ENCODE data around the gene CAMSAP3. TPM values are rescaled to one million over a fixed set of nuclear protein-coding genes. Genes with fewer than 3 reads are reported as not detected.

CAMSAP3 gene
- polyA plus RNA-seq, 1 experiment: not detected

- H3K4me3 ChIP-seq (ENCODE audit: low read depth, low read length): no peak overlapping the region
- ChIA-PET CTCF (interaction anchor here (0.8 kb wide), 1 partner anchor 13 kb away, joined by 3 read pairs; no protein-coding TSS in a partner anchor), POLR2A (interaction anchor here (0.6 to 1.0 kb wide), 2 partner anchors 9 to 518 kb away, joined by 3 to 6 read pairs; partner anchors contain the start of genes PET100 and XAB2)
- H3K27ac ChIP-seq (ENCODE audit: low read depth, low read length): no peak overlapping the region
- H3K27me3 ChIP-seq (ENCODE audit: control insufficient read depth, insufficient read depth, low read length): peaks cover 6% of the 10 kb centered on the region
- TF ChIP-seq CTCF (IDR thresholded peaks at IDR 0.05; ENCODE audit: low read depth, low read length): no peak
- H3K9me3 ChIP-seq (ENCODE audit: control insufficient read depth, insufficient read depth, low read length): peaks cover 11% of the 10 kb centered on the region; the same call in 1 of the 2 replicates
- DNase-seq (ENCODE audit: low read depth, low spot score): no peak
Observed at GRCh38 chr19:7638802-7639465, 43.3 kb downstream of the CAMSAP3 start.

GRCh38 chr19:7639863-7640348 lies 44.2 kb downstream of the CAMSAP3 start:
- TF ChIP-seq CTCF (IDR thresholded peaks at IDR 0.05; ENCODE audit: low read depth, low read length): no peak
- no peak overlapping the region for H3K4me3 ChIP-seq (ENCODE audit: low read depth, low read length)
- peaks cover 6% of the 10 kb centered on the region for H3K27me3 ChIP-seq (ENCODE audit: control insufficient read depth, insufficient read depth, low read length)
- ChIA-PET POLR2A (no interaction called here), CTCF (no interaction called here)
- peaks cover 19% of the 10 kb centered on the region; the same call in 1 of the 2 replicates for H3K9me3 ChIP-seq (ENCODE audit: control insufficient read depth, insufficient read depth, low read length)
- no peak overlapping the region for H3K27ac ChIP-seq (ENCODE audit: low read depth, low read length)
- no peak for DNase-seq (ENCODE audit: low read depth, low spot score)

DNA sequence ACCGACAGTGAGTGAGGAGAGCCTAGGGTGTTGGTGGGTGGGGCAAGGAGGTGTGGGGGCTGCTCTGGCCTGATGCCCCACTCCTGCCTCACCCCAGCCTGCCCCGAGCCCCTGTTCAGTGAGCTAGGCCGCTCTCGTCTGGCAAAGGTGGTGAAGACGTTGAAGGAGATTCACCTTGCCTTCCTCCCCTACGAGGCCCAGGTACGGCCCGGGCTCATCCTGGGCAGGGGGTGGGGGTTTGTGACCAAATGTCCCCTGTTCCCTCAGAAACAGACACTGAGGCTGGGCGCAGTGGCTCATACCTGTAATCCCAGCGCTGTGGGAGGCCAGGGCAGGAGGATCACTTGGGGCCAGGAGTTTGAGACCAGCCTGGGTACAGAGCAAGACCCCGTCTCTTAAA lies 45.1 kb downstream of the CAMSAP3 start:
- ChIA-PET CTCF (interaction anchor here (0.9 kb wide), 1 partner anchor 72 kb away, joined by 3 read pairs; no protein-coding TSS in a partner anchor), POLR2A (no interaction called here)
- DNase-seq (ENCODE audit: low read depth, low spot score): no peak
- H3K9me3 ChIP-seq (ENCODE audit: control insufficient read depth, insufficient read depth, low read length): peaks cover 19% of the 10 kb centered on the region; the same call in 1 of the 2 replicates
- H3K27ac ChIP-seq (ENCODE audit: low read depth, low read length): no peak overlapping the region
- H3K4me3 ChIP-seq (ENCODE audit: low read depth, low read length): no peak overlapping the region
- TF ChIP-seq CTCF (IDR thresholded peaks at IDR 0.05; ENCODE audit: low read depth, low read length): no peak
- peaks cover 6% of the 10 kb centered on the region for H3K27me3 ChIP-seq (ENCODE audit: control insufficient read depth, insufficient read depth, low read length)

DNA sequence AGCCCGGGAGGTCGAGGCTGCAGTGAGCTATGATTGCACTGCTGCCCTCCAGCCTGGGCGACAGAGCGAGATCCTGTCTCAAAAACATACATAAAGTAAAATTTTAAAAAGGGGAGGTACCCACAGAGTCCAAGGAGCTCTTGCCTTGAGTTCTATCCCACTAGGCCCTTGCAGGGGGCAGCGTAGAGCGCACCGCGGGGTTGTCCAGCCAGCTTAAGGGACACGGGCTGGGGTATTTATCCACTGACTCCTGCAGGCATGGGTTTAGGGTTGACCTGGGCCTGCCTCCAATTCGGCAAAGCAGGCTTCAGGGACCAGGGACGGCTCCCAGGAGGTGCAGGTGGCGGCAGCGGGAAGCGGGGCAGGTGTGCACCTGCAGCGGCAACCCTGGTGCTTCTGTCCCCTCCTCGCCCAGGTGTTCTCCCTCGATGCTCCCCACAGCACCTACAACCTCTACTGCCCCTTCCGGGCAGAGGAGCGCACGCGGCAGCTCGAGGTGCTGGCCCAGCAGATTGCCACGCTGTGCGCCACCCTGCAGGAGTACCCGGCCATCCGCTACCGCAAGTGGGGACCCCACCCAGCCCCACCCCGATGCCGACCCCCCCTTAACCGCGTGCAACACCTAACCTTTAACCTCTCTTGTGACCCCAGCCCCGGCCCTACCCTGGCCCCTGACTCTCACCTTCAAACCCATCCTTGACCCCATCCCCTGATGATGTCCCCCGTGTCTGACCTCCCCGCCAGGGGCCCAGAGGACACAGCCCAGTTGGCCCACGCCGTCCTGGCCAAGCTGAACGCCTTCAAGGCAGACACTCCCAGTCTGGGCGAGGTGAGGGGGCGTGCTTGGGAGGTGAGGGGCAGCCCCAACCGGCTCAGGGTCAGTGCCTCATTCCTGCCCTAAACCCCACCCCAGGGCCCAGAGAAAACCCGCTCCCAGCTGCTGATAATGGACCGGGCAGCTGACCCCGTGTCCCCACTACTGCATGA lies 45.9 kb downstream of the CAMSAP3 start:
- no peak for TF ChIP-seq CTCF (IDR thresholded peaks at IDR 0.05; ENCODE audit: low read depth, low read length)
- Histone ChIP-seq H3K4me3 (ENCODE audit: low read depth, low read length) (no peak overlapping the region), H3K27ac (ENCODE audit: low read depth, low read length) (no peak overlapping the region), H3K27me3 (ENCODE audit: control insufficient read depth, insufficient read depth, low read length) (peaks cover 6% of the 10 kb centered on the region), H3K9me3 (ENCODE audit: control insufficient read depth, insufficient read depth, low read length) (peaks cover 19% of the 10 kb centered on the region; the same call in 1 of the 2 replicates)
- DNase-seq (ENCODE audit: low read depth, low spot score): no peak
- ChIA-PET POLR2A (no interaction called here), CTCF (interaction anchor here (0.9 kb wide), 1 partner anchor 73 kb away, joined by 3 read pairs; no protein-coding TSS in a partner anchor)
